ENCODE data around the gene ERC2. TPM values are rescaled to one million over a fixed set of nuclear protein-coding genes. Genes with fewer than 3 reads are reported as not detected.

Gene ERC2
- total RNA-seq, 1 donor from 2014 or later: 48.3 TPM

DNA sequence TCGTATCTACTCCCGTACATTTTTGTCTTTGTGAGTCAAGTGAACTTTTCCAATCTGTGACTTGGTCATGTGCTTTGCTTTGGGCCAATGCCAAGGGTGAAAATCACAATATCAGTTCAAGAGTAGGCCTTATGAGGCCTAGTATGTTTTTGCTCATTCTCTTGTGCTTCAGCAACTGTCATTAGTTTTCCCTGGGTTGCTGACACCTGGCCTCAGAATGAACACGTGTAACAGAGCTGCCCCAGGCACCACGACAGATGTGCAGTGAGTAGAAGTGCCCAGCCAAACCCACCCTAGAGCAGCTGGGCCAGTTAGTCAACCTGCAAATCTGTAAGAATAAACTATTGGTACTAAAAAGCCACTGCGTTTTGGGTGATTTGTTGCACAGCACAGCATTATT is 520.9 kb downstream of the ERC2 start:
- no peaks in the 10 kb centered on the region for H3K9me3 Mint-ChIP-seq (ENCODE audit: unreplicated experiment)
- H3K36me3 Mint-ChIP-seq (ENCODE audit: unreplicated experiment): no peaks in the 10 kb centered on the region
- no peak overlapping the region for H3K4me3 Mint-ChIP-seq (ENCODE audit: unreplicated experiment)
- peaks cover 20% of the 10 kb centered on the region for H3K4me1 Mint-ChIP-seq (ENCODE audit: low read depth, unreplicated experiment)
- H3K27me3 Mint-ChIP-seq (ENCODE audit: unreplicated experiment): no peaks in the 10 kb centered on the region
- no peak for DNase-seq
- no peak overlapping the region for H3K27ac Mint-ChIP-seq (ENCODE audit: unreplicated experiment)
- TF ChIP-seq, protein P1, sequence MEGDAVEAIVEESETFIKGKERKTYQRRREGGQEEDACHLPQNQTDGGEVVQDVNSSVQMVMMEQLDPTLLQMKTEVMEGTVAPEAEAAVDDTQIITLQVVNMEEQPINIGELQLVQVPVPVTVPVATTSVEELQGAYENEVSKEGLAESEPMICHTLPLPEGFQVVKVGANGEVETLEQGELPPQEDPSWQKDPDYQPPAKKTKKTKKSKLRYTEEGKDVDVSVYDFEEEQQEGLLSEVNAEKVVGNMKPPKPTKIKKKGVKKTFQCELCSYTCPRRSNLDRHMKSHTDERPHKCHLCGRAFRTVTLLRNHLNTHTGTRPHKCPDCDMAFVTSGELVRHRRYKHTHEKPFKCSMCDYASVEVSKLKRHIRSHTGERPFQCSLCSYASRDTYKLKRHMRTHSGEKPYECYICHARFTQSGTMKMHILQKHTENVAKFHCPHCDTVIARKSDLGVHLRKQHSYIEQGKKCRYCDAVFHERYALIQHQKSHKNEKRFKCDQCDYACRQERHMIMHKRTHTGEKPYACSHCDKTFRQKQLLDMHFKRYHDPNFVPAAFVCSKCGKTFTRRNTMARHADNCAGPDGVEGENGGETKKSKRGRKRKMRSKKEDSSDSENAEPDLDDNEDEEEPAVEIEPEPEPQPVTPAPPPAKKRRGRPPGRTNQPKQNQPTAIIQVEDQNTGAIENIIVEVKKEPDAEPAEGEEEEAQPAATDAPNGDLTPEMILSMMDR (IDR thresholded peaks at IDR 0.05; ENCODE audit: partially characterized antibody, unreplicated experiment): no peak

DNA sequence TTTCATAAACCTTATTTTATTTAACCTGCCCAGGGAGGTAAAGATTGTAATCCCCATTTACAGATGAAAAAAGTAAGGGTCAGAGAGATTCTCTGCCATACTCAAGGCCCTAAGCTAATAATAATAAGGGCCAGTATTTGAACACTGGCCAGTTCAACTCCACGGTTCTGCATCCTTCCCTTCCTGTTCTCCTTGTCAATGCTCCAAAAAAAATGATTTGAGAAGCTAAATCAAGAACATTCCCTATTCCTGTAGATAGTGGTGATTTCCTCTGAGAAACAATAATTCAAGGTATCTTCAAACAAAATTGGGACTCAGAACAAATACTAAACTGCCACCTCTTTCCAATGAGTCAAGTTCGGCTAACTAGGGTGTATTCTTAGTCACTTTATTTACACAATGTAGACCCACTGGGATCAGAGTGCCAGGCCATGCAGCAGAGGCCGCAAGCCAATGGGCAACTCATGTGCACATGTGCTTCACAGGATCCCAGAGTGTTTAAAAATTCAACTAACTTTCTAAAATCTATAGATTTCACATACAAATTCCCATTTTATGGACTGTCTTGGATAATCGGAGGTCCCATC is 521.6 kb downstream of the ERC2 start:
- no peak overlapping the region for H3K27ac Mint-ChIP-seq (ENCODE audit: unreplicated experiment)
- no peaks in the 10 kb centered on the region for H3K27me3 Mint-ChIP-seq (ENCODE audit: unreplicated experiment)
- no peaks in the 10 kb centered on the region for H3K36me3 Mint-ChIP-seq (ENCODE audit: unreplicated experiment)
- H3K4me1 Mint-ChIP-seq (ENCODE audit: low read depth, unreplicated experiment): peaks cover 20% of the 10 kb centered on the region
- no peak for DNase-seq
- H3K4me3 Mint-ChIP-seq (ENCODE audit: unreplicated experiment): no peak overlapping the region
- no peaks in the 10 kb centered on the region for H3K9me3 Mint-ChIP-seq (ENCODE audit: unreplicated experiment)
- TF ChIP-seq, protein P1 (IDR thresholded peaks at IDR 0.05; ENCODE audit: partially characterized antibody, unreplicated experiment): no peak

DNA sequence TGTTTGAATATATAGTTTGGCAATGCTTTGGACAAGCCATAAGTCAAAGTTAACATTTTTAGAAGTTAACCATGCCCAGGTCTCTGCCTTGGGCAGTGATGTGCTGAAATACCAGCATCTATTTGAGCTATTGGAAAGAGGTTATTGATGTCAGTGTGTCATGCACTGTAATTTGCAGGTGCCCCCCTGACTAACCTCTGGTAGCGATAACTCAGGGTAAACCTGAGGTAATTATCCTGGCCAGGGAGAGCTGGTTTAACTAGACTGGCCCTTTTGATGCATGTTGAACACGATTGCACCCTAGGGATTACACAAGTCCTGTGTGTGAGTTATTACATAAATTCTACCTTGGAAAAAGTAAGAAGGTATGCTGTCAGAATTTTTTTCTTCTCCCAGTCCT is 525.4 kb downstream of the ERC2 start:
- Mint-ChIP-seq H3K9me3 (ENCODE audit: unreplicated experiment) (no peaks in the 10 kb centered on the region), H3K4me3 (ENCODE audit: unreplicated experiment) (no peak overlapping the region), H3K36me3 (ENCODE audit: unreplicated experiment) (no peaks in the 10 kb centered on the region), H3K4me1 (ENCODE audit: low read depth, unreplicated experiment) (peaks cover 18% of the 10 kb centered on the region), H3K27me3 (ENCODE audit: unreplicated experiment) (no peaks in the 10 kb centered on the region), H3K27ac (ENCODE audit: unreplicated experiment) (no peak overlapping the region)
- TF ChIP-seq, protein P1 (IDR thresholded peaks at IDR 0.05; ENCODE audit: partially characterized antibody, unreplicated experiment): no peak
- no peak for DNase-seq

DNA sequence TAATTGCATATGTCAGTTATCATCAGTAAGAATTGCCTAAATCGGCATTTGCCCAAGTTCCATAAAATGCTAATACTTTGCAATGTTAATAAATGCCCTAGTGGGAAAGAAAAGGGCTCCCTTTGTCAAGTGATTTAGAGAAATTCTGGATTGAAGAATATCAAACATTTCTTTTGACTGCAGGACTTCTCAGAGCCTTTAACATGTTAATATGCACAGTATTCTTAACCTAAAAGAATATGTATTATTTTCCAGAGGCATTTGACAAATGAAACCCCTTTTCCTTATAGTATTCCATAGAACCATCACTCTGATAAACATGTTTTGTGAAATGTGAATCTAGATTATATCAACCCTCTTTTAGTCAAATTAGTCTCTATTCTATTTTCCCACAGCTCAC is 529.0 kb downstream of the ERC2 start:
- DNase-seq: no peak
- H3K36me3 Mint-ChIP-seq (ENCODE audit: unreplicated experiment): no peaks in the 10 kb centered on the region
- H3K27me3 Mint-ChIP-seq (ENCODE audit: unreplicated experiment): no peaks in the 10 kb centered on the region
- no peak overlapping the region for H3K27ac Mint-ChIP-seq (ENCODE audit: unreplicated experiment)
- H3K4me3 Mint-ChIP-seq (ENCODE audit: unreplicated experiment): no peak overlapping the region
- no peaks in the 10 kb centered on the region for H3K9me3 Mint-ChIP-seq (ENCODE audit: unreplicated experiment)
- TF ChIP-seq, protein P1 (IDR thresholded peaks at IDR 0.05; ENCODE audit: partially characterized antibody, unreplicated experiment): no peak
- H3K4me1 Mint-ChIP-seq (ENCODE audit: low read depth, unreplicated experiment): peaks cover 9% of the 10 kb centered on the region

DNA sequence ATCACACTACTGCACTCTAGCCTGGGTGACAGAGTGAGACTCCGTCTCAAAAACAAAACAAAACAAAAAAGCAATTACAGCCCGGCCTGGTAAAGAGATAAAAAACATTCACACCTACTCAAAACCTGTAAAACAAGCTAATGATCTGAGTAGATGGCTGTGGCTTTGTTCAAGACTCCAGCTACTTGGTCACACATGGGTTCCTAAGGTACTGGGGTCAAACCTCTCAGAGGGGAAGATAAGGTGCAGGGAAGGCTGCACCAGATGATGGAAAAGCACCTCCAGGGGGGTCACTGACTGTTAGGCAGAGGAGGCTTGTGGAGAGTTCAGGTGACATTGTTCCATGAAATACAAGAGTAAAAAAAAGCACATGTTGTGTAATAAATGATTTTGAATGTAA is 531.0 kb downstream of the ERC2 start:
- Mint-ChIP-seq H3K27ac (ENCODE audit: unreplicated experiment) (no peak overlapping the region), H3K36me3 (ENCODE audit: unreplicated experiment) (no peaks in the 10 kb centered on the region), H3K9me3 (ENCODE audit: unreplicated experiment) (no peaks in the 10 kb centered on the region), H3K4me3 (ENCODE audit: unreplicated experiment) (no peak overlapping the region), H3K27me3 (ENCODE audit: unreplicated experiment) (no peaks in the 10 kb centered on the region), H3K4me1 (ENCODE audit: low read depth, unreplicated experiment) (no peaks in the 10 kb centered on the region)
- TF ChIP-seq, protein P1 (IDR thresholded peaks at IDR 0.05; ENCODE audit: partially characterized antibody, unreplicated experiment): no peak
- no peak for DNase-seq
